ENCODE results near the gene SLC49A4.

DNA sequence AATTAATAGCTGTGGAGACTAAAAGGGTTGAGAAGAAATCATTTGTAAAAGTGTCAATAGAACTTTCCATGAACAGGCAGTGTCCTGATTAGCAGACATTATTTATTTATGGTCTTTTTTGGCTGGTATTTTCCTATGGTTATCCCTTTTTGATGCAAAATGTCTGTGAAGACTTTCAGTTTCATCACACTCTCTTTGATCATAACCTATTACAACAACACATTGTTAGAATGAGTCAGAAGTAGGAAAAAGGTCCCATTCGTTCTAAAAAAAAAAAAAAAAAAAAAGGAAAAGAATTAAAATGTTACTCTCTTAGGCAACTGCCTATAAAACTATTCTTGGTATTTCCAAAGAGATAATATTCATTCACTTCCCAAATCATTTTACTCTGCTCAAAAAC, 62.1 kb downstream of the SLC49A4 start:
- TF ChIP-seq, protein P1, sequence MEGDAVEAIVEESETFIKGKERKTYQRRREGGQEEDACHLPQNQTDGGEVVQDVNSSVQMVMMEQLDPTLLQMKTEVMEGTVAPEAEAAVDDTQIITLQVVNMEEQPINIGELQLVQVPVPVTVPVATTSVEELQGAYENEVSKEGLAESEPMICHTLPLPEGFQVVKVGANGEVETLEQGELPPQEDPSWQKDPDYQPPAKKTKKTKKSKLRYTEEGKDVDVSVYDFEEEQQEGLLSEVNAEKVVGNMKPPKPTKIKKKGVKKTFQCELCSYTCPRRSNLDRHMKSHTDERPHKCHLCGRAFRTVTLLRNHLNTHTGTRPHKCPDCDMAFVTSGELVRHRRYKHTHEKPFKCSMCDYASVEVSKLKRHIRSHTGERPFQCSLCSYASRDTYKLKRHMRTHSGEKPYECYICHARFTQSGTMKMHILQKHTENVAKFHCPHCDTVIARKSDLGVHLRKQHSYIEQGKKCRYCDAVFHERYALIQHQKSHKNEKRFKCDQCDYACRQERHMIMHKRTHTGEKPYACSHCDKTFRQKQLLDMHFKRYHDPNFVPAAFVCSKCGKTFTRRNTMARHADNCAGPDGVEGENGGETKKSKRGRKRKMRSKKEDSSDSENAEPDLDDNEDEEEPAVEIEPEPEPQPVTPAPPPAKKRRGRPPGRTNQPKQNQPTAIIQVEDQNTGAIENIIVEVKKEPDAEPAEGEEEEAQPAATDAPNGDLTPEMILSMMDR (tag by site-specific recombination; IDR thresholded peaks at IDR 0.05): no peak
- TF ChIP-seq ZNF335 (tag by site-specific recombination; conservative IDR thresholded peaks at IDR 0.05) (no peak), ZNF24 (tag by site-specific recombination; IDR thresholded peaks at IDR 0.05) (no peak), ZNF19 (tag by site-specific recombination; IDR thresholded peaks at IDR 0.05; ENCODE audit: low read depth) (no peak), ZNF610 (tag by site-specific recombination; IDR thresholded peaks at IDR 0.05; ENCODE audit: borderline replicate concordance) (no peak), YY1 (tag by site-specific recombination; IDR thresholded peaks at IDR 0.05) (no peak)
- TF ChIP-seq, protein P2, sequence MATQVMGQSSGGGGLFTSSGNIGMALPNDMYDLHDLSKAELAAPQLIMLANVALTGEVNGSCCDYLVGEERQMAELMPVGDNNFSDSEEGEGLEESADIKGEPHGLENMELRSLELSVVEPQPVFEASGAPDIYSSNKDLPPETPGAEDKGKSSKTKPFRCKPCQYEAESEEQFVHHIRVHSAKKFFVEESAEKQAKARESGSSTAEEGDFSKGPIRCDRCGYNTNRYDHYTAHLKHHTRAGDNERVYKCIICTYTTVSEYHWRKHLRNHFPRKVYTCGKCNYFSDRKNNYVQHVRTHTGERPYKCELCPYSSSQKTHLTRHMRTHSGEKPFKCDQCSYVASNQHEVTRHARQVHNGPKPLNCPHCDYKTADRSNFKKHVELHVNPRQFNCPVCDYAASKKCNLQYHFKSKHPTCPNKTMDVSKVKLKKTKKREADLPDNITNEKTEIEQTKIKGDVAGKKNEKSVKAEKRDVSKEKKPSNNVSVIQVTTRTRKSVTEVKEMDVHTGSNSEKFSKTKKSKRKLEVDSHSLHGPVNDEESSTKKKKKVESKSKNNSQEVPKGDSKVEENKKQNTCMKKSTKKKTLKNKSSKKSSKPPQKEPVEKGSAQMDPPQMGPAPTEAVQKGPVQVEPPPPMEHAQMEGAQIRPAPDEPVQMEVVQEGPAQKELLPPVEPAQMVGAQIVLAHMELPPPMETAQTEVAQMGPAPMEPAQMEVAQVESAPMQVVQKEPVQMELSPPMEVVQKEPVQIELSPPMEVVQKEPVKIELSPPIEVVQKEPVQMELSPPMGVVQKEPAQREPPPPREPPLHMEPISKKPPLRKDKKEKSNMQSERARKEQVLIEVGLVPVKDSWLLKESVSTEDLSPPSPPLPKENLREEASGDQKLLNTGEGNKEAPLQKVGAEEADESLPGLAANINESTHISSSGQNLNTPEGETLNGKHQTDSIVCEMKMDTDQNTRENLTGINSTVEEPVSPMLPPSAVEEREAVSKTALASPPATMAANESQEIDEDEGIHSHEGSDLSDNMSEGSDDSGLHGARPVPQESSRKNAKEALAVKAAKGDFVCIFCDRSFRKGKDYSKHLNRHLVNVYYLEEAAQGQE (tag by site-specific recombination; IDR thresholded peaks at IDR 0.05): no peak
- TF ChIP-seq, protein P3, sequence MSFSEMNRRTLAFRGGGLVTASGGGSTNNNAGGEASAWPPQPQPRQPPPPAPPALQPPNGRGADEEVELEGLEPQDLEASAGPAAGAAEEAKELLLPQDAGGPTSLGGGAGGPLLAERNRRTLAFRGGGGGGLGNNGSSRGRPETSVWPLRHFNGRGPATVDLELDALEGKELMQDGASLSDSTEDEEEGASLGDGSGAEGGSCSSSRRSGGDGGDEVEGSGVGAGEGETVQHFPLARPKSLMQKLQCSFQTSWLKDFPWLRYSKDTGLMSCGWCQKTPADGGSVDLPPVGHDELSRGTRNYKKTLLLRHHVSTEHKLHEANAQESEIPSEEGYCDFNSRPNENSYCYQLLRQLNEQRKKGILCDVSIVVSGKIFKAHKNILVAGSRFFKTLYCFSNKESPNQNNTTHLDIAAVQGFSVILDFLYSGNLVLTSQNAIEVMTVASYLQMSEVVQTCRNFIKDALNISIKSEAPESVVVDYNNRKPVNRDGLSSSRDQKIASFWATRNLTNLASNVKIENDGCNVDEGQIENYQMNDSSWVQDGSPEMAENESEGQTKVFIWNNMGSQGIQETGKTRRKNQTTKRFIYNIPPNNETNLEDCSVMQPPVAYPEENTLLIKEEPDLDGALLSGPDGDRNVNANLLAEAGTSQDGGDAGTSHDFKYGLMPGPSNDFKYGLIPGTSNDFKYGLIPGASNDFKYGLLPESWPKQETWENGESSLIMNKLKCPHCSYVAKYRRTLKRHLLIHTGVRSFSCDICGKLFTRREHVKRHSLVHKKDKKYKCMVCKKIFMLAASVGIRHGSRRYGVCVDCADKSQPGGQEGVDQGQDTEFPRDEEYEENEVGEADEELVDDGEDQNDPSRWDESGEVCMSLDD (tag by site-specific recombination; IDR thresholded peaks at IDR 0.05): no peak
